Measurements from ENCODE around the gene WDR33.

WDR33 gene

DNA sequence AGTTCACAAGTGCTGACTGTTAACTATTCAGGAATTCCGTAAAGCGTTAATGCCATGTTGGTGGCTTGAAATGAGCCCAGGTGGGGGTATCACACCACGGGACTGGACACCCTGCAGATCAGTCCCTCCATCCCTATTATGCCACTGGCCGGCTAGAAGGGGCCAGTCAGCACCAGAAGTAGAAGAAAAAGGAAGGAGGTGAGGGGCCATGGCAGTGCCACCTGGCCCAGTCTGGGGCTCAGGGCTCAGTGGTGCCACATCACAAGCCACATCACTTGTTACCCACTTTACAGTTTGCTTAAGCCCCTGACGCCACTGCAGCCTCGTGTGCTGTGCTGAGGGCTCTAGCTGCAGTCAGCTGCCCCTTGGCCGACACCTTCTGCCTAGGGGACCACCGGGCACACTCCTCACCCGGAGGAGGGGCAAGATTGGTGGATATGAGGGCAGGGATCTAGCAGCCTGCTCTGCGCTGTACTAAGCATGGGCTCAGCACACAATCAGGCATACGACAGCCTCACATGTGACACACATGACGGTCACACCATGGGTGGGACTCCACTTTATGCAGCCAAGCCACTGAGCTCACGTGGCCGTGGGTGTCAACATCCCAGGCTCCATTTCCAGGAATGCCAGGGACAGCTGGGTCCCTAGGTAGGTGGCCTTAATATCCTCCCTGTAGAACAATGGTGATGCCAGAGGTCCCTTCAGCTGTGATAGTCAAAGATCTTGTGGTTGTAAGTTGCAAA is 139.2 kb downstream of the WDR33 start:
- no peak for DNase-seq
- Mint-ChIP-seq H3K27ac (no peak overlapping the region), H3K4me3 (no peak overlapping the region), H3K4me1 (peaks cover 13% of the 10 kb centered on the region), H3K9me3 (peaks cover 6% of the 10 kb centered on the region), H3K36me3 (ENCODE audit: low read depth) (no peaks in the 10 kb centered on the region), H3K27me3 (ENCODE audit: low read depth, poor library complexity) (peaks cover 92% of the 10 kb centered on the region)
- TF ChIP-seq, protein P1, sequence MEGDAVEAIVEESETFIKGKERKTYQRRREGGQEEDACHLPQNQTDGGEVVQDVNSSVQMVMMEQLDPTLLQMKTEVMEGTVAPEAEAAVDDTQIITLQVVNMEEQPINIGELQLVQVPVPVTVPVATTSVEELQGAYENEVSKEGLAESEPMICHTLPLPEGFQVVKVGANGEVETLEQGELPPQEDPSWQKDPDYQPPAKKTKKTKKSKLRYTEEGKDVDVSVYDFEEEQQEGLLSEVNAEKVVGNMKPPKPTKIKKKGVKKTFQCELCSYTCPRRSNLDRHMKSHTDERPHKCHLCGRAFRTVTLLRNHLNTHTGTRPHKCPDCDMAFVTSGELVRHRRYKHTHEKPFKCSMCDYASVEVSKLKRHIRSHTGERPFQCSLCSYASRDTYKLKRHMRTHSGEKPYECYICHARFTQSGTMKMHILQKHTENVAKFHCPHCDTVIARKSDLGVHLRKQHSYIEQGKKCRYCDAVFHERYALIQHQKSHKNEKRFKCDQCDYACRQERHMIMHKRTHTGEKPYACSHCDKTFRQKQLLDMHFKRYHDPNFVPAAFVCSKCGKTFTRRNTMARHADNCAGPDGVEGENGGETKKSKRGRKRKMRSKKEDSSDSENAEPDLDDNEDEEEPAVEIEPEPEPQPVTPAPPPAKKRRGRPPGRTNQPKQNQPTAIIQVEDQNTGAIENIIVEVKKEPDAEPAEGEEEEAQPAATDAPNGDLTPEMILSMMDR (IDR thresholded peaks at IDR 0.05) = no peak

DNA sequence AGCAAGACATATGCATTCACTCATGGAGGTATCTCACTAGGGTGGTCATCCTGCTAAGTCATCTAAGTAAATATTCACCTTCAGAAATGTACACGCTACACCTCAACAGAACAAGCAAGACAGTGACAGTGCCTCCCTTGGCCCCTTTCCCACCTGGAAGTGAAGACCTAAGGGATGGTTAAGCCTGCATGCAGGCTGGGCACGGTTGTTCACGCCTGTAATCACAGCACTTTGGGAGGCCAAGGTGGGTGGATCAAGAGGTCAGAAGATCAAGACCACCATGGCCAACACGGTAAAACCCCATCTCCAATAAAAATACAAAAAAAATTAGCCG is 140.0 kb downstream of the WDR33 start:
- no peak for DNase-seq
- peaks cover 92% of the 10 kb centered on the region for H3K27me3 Mint-ChIP-seq (ENCODE audit: low read depth, poor library complexity)
- no peak overlapping the region for H3K4me3 Mint-ChIP-seq
- H3K27ac Mint-ChIP-seq = no peak overlapping the region
- no peaks in the 10 kb centered on the region for H3K36me3 Mint-ChIP-seq (ENCODE audit: low read depth)
- H3K9me3 Mint-ChIP-seq = peaks cover 6% of the 10 kb centered on the region
- H3K4me1 Mint-ChIP-seq = peaks cover 8% of the 10 kb centered on the region
- TF ChIP-seq, protein P1 (IDR thresholded peaks at IDR 0.05) = no peak

DNA sequence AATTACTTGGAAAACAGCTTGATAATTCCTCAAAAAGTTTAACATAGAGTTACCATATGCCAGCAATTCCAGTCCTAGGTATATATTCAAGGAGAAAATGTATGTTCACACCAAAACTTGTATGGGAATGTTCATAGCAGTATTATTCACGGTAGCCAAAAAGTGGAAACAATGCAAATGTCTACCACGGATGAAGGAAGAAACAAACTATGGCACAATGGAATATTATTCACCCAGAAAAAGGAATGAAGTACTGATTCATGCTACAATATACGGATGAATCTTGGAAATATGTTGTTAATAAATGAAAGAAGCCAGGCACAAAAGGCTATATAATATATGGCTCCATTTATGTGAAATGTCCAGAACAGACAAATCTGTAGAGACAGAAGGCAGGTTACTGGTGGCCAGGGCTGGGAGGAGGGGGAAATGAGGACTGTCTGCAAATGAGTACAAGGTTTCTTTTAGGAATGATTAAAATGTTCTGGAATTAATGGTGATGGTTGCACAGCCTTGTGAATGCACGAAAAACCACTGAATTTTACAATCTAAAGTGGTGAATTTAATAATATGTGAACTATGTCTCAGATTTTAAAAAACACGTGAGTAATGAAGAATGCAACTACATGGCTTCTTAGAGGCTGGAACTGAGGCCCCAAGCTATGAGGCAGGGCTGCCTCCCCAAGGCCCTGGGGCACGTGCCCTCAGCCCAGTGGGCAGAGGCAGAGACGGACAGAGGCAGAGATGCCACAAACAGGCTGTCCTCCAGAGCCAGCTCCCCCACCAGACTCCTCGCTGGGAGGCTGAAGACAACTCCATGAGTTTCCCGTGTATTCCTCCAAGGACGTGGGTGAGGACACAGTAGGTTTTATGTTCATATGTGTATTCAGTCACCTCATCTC is 140.7 kb downstream of the WDR33 start:
- Mint-ChIP-seq H3K27ac (no peak overlapping the region), H3K4me3 (no peak overlapping the region), H3K9me3 (peaks cover 6% of the 10 kb centered on the region), H3K4me1 (peaks cover 5% of the 10 kb centered on the region), H3K27me3 (ENCODE audit: low read depth, poor library complexity) (peaks cover 92% of the 10 kb centered on the region), H3K36me3 (ENCODE audit: low read depth) (no peaks in the 10 kb centered on the region)
- TF ChIP-seq, protein P1 (IDR thresholded peaks at IDR 0.05) = no peak
- DNase-seq = no peak

DNA sequence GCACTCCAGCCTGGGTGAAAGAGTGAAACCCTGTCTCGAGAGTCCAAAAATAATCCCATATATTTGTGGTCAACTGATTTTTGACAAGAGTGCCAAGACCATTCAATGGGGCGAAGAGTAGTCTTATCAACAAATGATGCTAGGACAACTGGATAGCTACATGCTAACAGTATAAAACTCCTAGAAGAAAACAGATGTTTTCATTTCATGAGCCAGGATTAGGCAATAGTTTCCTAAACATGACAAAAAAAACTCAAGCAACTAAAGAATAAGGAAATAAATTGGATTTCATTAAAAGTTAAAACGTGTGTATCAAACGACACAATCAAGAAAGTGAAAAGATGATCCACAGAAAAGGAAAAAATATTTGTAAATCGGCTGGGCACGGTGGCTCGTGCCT is 141.9 kb downstream of the WDR33 start:
- no peak overlapping the region for H3K27ac Mint-ChIP-seq
- H3K9me3 Mint-ChIP-seq = peaks cover 6% of the 10 kb centered on the region
- peaks cover 6% of the 10 kb centered on the region for H3K4me1 Mint-ChIP-seq
- DNase-seq = no peak
- H3K36me3 Mint-ChIP-seq (ENCODE audit: low read depth) = no peaks in the 10 kb centered on the region
- TF ChIP-seq, protein P1 (IDR thresholded peaks at IDR 0.05) = no peak
- H3K4me3 Mint-ChIP-seq = no peak overlapping the region
- peaks cover 94% of the 10 kb centered on the region for H3K27me3 Mint-ChIP-seq (ENCODE audit: low read depth, poor library complexity)

DNA sequence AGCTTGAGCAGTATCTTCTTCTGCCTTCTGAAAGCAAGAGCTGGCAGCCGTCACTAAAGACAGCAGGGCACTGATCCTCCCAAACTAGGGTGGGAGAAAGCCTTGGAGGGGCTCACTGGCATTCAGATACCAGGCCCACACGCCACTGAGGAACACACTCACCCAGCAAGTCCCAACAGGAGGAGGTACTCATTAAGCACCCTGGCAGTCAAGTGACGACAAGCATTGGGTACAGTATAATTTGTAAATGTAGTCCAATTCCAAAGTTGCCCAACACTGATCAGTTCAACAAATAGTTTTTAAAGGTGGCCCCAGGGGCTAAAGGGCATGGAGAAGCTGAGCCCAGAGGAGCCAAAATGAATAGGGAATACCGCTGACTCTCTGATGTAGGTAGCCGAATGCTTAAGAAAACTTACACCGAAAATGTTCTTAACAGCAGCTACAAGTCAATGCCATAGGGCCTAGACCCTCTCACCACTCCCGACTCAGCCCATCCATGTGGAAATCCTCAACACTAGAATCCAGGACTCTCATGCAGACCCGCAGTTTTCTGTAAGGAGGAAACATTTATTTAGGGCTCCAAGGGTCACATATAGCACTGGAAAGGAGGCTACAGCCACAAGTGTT is 145.6 kb downstream of the WDR33 start:
- Mint-ChIP-seq H3K27ac (no peak overlapping the region), H3K36me3 (ENCODE audit: low read depth) (no peaks in the 10 kb centered on the region), H3K4me3 (no peak overlapping the region), H3K27me3 (ENCODE audit: low read depth, poor library complexity) (peaks cover 81% of the 10 kb centered on the region), H3K9me3 (peaks cover 6% of the 10 kb centered on the region), H3K4me1 (peaks cover 32% of the 10 kb centered on the region)
- no peak for DNase-seq
- TF ChIP-seq, protein P1 (IDR thresholded peaks at IDR 0.05) = no peak

All from nephron progenitor cell (in vitro differentiated cells).